ENCODE measurements around the gene C1orf159.
A peak's percentile ranks its signal among the peaks of the same experiment; 100 is the strongest.
"Not testable (repeated sequence)": the region's sequence is repeated elsewhere in the genome, so short reads cannot be mapped to it uniquely, and the experiment has no call there.

Gene C1orf159

DNA sequence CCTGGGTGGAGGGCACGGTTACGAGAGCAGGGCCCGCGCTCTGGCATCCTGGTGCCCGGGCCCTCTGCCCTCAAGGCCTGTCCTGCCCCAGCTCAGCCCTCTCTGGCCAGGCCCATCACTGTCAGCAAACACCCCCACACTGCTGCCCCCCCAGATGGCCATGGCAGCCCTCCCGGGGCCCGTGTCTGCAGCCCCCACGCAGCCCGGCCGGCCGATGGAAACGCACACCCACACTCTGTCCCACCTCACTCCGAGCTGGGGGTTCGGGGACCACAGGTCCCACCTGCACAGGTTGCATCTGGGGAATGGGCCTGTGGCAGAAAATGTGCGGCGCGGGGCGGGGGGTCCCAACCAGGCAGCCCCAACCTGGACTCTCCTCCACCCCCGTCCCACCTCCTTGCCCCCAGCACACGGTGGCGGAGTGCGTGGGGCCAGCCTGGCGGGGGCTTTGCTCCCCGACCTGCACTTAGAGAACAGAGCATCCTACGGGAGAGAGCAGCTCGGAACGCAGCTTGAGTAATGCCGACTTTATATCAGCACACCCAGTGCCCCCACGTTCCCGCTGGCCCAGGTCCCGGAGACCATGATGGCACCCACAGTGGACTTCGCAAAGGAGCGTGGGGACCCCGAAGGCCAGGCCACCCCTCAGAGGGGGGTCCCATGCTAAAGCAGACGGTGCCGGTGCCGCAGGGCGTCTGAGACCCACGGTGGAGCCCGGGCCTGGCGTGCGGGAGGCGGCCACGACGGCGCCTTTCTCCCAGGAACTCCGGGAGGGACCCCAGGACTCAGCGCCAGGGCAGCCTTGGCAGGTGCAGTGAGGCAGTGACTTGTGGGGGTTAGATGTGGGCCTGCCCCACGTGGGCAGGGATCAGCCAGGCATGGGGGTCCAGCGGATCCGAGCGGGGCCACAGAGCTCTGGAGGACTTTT lies 34.3 kb downstream of the C1orf159 start:
- Histone ChIP-seq H3K4me1 (ENCODE audit: low read depth, poor library complexity, severe bottlenecking) (peaks cover 12% of the 10 kb centered on the region), H3K4me3 (IDR thresholded peaks at IDR 0.05; ENCODE audit: insufficient read depth, low read depth, low read length) (no peak overlapping the region), H3K27ac (no peak overlapping the region), H2AFZ (ENCODE audit: low read depth) (no peak overlapping the region), H3K36me3 (ENCODE audit: insufficient read depth) (no peaks in the 10 kb centered on the region), H3K9ac (no peak overlapping the region), H4K20me1 (ENCODE audit: insufficient read depth) (no peaks in the 10 kb centered on the region), H3K4me2 (no peak overlapping the region), H3K79me2 (ENCODE audit: insufficient read depth, low read depth) (no peaks in the 10 kb centered on the region), H3K27me3 (ENCODE audit: insufficient read depth, low read depth) (no peaks in the 10 kb centered on the region)
- TF ChIP-seq, protein P1, sequence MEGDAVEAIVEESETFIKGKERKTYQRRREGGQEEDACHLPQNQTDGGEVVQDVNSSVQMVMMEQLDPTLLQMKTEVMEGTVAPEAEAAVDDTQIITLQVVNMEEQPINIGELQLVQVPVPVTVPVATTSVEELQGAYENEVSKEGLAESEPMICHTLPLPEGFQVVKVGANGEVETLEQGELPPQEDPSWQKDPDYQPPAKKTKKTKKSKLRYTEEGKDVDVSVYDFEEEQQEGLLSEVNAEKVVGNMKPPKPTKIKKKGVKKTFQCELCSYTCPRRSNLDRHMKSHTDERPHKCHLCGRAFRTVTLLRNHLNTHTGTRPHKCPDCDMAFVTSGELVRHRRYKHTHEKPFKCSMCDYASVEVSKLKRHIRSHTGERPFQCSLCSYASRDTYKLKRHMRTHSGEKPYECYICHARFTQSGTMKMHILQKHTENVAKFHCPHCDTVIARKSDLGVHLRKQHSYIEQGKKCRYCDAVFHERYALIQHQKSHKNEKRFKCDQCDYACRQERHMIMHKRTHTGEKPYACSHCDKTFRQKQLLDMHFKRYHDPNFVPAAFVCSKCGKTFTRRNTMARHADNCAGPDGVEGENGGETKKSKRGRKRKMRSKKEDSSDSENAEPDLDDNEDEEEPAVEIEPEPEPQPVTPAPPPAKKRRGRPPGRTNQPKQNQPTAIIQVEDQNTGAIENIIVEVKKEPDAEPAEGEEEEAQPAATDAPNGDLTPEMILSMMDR (conservative IDR thresholded peaks at IDR 0.05; ENCODE audit: low read depth, low read length), result no peak

DNA sequence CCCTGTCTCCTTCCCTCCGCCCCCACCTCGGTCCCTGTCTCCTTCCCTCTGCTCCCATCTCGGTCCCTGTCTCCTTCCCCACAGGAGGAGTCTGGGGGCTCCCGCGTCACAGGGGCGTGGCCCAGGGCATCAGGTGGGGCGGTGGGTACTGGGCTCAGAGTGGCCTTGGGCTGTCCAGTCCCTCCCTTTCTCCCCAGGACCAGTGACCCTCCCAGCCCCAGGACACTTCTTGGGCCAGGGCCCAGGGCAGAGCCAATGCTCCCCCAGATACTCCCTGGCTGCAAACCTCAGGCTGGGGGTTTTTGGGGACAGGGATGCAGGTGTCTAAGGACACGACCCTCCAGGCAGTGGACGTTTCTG lies 35.0 kb downstream of the C1orf159 start:
- H3K4me2 ChIP-seq, result no peak overlapping the region
- H2AFZ ChIP-seq (ENCODE audit: low read depth), result no peak overlapping the region
- no peak overlapping the region for H3K4me3 ChIP-seq (IDR thresholded peaks at IDR 0.05; ENCODE audit: insufficient read depth, low read depth, low read length)
- TF ChIP-seq, protein P1 (conservative IDR thresholded peaks at IDR 0.05; ENCODE audit: low read depth, low read length), result no peak
- no peaks in the 10 kb centered on the region for H3K79me2 ChIP-seq (ENCODE audit: insufficient read depth, low read depth)
- H3K27me3 ChIP-seq (ENCODE audit: insufficient read depth, low read depth), result no peaks in the 10 kb centered on the region
- H3K27ac ChIP-seq, result no peak overlapping the region
- H3K9ac ChIP-seq, result no peak overlapping the region
- no peaks in the 10 kb centered on the region for H4K20me1 ChIP-seq (ENCODE audit: insufficient read depth)
- no peaks in the 10 kb centered on the region for H3K36me3 ChIP-seq (ENCODE audit: insufficient read depth)
- H3K4me1 ChIP-seq (ENCODE audit: low read depth, poor library complexity, severe bottlenecking), result peaks cover 12% of the 10 kb centered on the region

DNA sequence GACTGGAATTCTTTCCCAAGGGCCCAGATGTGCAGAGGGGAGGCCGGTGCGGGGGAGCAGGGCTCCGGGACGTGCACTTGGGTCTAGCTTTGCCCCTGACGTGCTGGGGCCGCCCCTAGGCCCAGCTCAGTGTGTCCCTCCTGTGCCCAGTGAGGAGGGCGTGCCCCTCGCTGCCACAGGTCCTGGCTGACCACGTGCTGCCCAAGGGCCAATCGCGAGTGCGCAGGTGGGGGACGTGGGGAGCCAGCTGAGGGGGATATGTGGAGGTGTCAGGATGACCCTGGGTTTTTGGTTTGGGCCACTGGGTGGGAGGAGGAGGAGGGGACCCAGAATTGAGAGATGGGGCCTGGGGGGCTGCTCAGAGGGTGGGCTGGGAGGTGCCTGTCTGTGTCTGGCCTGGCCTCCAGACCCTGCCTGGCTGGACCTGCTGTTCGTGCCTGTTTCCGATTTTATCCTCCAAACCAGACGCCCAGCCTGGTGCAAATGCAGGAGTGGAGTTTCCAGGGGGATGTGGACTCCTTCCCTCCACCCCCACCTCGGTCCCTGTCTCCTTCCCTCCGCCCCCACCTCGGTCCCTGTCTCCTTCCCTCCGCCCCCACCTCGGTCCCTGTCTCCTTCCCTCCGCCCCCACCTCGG lies 35.6 kb downstream of the C1orf159 start:
- Histone ChIP-seq H3K4me1 (ENCODE audit: low read depth, poor library complexity, severe bottlenecking) (peaks cover 12% of the 10 kb centered on the region), H3K27me3 (ENCODE audit: insufficient read depth, low read depth) (peaks cover 3% of the 10 kb centered on the region), H3K9ac (no peak overlapping the region; the same call in 1 of the 2 replicates), H2AFZ (ENCODE audit: low read depth) (peak overlapping the region; percentile 42; the same call in 1 of the 2 replicates), H3K27ac (no peak overlapping the region), H4K20me1 (ENCODE audit: insufficient read depth) (no peaks in the 10 kb centered on the region), H3K4me3 (IDR thresholded peaks at IDR 0.05; ENCODE audit: insufficient read depth, low read depth, low read length) (no peak overlapping the region), H3K79me2 (ENCODE audit: insufficient read depth, low read depth) (no peaks in the 10 kb centered on the region), H3K36me3 (ENCODE audit: insufficient read depth) (no peaks in the 10 kb centered on the region), H3K4me2 (peak overlapping the region; percentile 96)
- TF ChIP-seq, protein P1 (conservative IDR thresholded peaks at IDR 0.05; ENCODE audit: low read depth, low read length), result no peak

DNA sequence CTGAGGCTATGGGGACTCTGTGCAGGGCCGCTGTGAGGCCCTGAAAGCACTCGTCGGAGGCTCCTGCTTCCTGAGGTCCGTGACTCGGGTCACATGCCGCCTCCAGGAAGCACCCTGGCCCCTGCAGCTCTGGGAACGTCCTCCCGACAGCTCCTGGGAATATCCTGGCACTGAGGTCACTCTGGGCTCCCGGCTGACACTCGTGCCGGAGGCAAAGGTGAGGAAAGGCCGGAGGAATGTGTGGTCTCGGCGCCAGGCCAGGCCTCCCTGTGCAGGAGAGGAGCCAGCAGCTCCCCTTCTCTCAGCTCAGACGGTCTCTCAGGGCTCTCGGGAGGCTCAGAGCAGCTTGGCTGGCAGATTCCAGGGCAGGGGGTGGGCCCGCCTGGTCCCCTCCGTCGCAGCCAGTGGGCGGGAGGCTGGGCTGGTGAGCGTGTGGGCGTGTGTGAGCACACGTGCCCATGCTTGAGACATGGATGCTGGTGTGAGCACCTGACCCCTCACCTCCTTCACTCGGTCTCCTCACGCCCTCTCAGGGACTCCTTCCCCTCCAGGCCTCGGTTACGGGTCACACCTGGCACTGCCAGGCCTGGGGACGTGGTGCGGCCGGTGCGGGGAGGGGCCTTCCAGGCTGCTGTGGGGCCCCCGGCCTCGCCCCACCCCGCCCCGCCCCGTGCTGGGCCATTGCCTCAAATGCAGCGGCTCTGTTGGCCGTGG lies 36.3 kb downstream of the C1orf159 start:
- H3K27me3 ChIP-seq (ENCODE audit: insufficient read depth, low read depth), result peaks cover 9% of the 10 kb centered on the region
- H3K4me1 ChIP-seq (ENCODE audit: low read depth, poor library complexity, severe bottlenecking), result peaks cover 14% of the 10 kb centered on the region
- H3K27ac ChIP-seq, result no peak overlapping the region
- H3K9ac ChIP-seq, result no peak overlapping the region; the same call in 1 of the 2 replicates
- TF ChIP-seq, protein P1 (conservative IDR thresholded peaks at IDR 0.05; ENCODE audit: low read depth, low read length), result no peak
- H2AFZ ChIP-seq (ENCODE audit: low read depth), result peak overlapping the region; percentile 42; the same call in 1 of the 2 replicates
- H4K20me1 ChIP-seq (ENCODE audit: insufficient read depth), result no peaks in the 10 kb centered on the region
- no peak overlapping the region for H3K4me3 ChIP-seq (IDR thresholded peaks at IDR 0.05; ENCODE audit: insufficient read depth, low read depth, low read length)
- no peaks in the 10 kb centered on the region for H3K36me3 ChIP-seq (ENCODE audit: insufficient read depth)
- H3K4me2 ChIP-seq, result peak overlapping the region; percentile 96
- H3K79me2 ChIP-seq (ENCODE audit: insufficient read depth, low read depth), result no peaks in the 10 kb centered on the region

DNA sequence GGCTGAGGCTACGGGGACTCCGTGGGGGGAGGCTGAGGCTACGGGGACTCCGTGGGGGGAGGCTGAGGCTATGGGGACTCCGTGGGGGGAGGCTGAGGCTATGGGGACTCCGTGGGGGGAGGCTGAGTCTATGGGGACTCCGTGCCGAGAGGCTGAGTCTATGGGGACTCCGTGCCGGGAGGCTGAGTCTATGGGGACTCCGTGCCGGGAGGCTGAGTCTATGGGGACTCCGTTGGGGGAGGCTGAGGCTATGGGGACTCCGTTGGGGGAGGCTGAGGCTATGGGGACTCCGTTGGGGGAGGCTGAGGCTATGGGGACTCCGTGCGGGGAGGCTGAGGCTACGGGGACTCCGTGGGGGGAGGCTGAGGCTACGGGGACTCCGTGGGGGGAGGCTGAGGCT lies 38.5 kb downstream of the C1orf159 start:
- H3K4me2 ChIP-seq; H3K4me3 ChIP-seq (IDR thresholded peaks at IDR 0.05; ENCODE audit: insufficient read depth, low read depth, low read length); H4K20me1 ChIP-seq (ENCODE audit: insufficient read depth); H2AFZ ChIP-seq (ENCODE audit: low read depth); H3K9ac ChIP-seq; H3K36me3 ChIP-seq (ENCODE audit: insufficient read depth); H3K27ac ChIP-seq; H3K79me2 ChIP-seq (ENCODE audit: insufficient read depth, low read depth): not testable (repeated sequence)
- H3K27me3 ChIP-seq (ENCODE audit: insufficient read depth, low read depth), result peaks cover 29% of the 10 kb centered on the region
- peaks cover 25% of the 10 kb centered on the region for H3K4me1 ChIP-seq (ENCODE audit: low read depth, poor library complexity, severe bottlenecking)

Measured in KMS-11 (cell line).